GM04504 (cell line): ENCODE data around the gene TIMM22.

Source experiments
- DNase-seq: peaks from one replicate; pipeline ENCODE4 v3.0.0-alpha.2; 2012; ENCODE audit warnings: low read depth

TIMM22 gene

DNA sequence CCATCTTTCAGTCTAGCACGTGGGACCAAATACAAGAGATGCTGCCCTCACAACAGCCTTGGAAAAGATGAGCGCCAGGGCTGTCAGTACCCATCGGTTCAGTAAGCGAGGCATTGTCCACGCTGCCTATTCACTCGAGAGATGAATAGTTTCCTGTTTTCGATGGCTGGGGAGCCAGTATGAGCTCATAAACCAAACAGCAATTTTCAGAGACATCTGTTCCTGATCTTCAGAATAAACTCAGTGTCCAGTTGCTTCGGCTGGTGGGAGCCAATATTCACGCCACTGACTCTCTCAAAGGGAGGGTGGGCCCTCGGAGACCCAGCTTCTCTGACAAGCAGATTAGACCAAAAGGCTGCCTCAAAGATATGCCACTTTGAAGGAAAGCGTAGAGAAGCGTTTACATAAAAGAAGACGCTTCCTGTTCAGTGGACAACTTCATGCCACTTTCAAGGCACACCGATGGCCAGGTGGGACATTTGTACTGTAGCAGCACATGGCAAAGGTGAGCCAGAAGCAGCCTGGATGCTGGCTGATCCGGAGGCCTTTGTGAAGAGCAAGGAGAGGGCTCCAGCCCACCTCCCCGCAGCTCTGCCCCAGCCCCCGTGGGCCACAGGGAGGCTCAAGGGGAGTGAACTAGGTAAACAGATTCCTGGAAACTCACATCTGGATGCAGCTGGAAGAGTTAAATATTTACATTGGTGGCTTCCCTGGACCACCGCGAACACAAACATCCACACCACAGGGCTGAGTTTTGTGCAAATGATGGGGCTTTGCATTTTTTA, 6.0 kb downstream of the TIMM22 start:
- DNase-seq: peak; percentile 53

DNA sequence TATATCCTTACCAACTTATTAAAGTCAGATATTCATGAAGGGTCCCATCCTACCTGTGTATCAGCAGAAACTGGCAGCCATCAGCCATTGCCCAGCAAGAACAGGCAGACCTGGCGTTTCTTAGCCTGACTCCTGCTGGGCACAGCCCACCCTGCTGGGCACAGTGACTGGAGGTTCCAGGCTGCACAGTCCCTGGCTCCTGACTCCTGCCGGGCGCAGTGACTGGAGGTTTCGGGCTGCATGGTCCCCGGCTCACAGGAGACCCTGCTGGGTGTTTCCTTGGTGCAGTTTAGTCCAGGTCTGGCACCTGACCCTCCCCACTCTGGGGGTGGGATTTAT, 6.7 kb downstream of the TIMM22 start:
- no peak for DNase-seq

DNA sequence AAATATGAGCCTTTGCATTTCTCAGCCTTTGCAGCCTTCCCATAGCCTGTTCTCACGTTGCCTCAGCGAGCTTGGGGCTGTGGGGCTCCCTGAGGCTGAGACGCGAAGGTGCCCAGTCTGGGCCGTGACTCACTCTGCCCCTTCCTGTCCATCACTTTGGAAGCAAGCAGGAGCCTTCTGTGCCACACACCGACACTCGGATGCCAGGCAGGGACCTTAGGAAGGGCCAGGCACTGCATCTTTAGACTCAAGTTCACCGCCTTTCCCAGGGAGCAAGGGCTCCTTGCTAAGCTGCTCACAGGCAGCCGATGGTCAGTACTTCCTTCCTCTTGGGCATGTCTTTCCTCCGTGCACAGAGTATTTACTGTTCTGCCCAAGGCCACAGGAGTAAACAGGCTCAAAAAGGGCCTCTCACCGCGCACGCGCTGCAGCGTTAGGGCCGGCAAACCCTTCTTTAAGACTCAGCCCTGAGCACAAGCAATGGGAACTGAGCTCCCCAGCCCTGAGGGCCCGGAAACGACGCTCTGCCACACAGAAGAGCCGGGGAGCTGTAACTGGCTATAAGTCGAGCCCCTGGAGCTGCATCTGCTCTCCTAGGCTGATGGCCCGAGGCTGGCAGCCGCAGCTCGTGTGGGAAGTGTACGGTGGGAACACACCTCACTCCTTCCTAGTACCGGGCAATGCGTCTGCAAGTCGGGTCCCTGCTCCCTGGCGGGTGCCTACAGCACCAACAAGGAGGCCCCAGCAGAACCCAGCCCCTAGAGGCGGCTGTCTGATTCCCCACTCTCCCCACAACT, 7.2 kb downstream of the TIMM22 start:
- no peak for DNase-seq

DNA sequence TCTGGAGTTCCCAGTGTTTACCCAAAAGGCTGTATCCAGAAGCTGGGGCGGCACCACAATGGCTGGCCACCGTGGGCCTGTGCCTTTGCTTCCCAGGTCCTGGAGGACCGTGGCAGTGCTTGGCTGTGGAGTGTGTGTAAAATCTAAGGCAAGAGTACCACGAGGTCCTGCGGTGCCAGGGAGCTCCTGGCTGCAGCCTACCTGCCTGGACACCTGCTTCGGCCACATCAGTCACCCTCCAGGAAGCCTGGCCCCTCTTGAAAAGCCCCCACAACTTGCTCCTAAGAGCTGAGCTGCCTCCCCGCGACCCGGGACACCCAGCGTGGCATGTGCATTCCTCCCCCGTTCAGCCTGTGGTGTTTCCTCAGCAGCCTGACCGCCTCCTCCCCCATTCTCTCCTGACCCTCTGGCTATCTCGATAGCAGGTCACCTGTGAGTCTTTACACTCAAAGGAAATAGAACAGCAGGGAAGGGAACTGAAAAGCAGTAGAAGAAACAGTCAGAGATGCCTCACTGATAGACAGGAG, 7.9 kb downstream of the TIMM22 start:
- no peak for DNase-seq

DNA sequence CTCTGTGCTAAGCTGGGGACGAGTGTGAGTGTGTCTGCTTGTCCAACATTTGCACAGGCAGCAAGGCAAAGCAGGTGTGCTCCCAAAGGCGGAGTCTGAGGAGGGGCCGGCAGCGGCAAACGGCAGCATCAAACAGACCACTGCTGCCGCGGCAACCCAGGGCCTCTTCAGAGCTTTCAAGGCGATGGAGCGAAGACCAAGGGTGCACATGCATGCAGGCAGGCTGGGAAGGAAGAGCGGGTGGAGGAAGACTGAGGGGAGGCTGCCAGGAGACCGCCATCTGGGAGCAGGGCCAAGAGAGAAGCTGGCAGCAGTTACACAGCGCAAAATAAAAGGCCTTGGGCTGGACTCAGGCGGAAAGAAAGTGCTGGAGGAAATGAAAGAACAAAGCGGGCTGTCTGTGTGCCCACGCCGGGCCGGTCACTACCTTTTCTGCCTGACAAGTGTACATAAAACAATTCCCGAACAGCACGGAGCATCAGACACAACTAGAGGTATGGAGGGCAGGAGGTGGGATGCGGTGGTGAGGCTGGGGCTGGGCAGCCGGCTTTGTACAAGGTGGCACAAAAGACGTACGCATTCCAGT, 8.5 kb downstream of the TIMM22 start:
- peak; percentile 41 for DNase-seq

DNA sequence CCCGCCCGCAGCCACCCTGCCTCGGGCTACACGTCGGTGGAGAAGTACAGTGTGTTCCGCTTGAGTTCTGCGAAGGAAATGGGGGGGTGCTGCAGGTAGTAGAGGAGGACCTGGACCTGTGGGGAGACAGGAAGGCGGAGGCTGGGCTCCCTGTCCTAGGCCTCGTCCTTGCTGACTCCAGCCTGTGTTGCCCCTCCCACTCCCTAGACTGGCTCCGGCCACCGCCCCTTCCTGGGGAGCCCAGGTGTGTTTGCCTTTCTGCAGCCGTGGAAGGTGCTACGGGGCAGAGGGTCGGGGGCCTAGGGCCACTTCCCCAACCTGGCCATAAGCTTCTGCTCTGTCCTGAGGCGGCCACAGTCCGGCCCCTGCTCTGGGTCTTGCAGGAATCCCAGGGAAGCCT, 9.1 kb downstream of the TIMM22 start:
- no peak for DNase-seq

DNA sequence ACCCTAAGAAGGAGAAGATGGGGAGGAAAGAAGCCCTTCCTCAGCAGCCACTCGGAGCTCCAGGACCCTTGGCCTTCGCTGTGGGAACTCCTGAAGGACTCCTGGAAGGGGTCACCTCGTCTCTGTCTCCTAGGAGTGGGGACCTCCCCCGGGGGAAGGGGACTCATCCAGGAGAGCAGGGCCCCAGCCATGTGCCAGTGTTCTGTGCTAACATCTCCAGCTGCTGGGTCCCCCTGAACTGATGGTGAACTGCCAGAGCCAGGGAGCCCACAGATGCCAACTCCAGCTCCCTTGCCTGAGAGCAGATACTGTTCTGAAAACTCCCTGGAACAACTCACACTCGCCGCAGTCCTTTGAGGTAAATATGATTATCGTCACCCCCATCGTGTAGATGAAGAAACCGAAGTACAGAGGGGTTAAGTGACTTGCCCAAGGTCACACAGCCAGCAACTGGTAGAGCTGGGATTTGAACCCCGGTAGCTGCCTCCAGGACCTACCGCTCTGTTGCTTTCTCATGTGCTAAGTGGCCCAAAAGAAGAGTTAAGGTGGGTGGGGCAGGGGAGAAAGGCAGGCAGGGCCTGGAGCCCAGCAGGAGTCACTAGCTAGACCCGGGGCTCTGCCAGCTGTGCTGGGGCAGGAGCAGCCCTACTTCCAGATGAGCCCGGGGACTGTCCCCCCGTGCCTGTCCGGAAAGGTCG, 10.5 kb downstream of the TIMM22 start:
- DNase-seq: no peak

DNA sequence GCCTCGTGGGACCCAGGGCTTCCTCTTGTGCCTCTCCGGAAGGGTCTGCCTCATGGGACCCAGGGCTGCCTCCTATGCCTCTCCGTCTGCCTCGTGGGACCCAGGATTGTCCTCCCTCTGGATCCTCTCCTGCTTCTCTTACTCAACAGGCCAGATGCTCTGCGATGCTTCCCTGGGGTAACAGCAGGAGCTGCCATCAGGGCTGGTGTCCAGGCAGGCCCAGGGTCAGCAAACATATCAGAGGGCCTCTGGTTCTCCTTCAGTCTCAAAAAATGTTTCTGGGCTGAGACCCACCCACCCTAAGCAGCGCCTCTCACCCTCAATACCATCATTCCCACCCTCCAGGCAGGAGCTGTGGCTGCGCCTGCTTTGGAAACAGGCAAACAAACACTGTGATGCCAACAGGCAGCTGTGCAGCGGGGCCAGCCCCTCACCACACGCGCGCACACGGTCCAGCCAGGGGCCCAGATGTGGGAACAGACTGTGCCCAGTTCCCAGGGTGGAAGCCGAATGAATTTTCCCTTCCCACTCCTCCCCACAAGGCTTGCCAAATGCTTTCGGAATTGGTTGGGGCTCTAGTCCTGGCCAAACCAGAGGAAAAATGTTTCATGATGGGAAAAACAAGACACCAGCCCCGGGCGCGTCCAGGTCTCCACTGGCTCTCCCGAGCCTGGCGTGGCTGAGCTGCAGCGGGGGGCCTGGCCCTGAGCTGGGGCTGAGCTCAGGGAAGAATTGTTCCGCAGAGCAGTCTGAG, 11.3 kb downstream of the TIMM22 start:
- no peak for DNase-seq

DNA sequence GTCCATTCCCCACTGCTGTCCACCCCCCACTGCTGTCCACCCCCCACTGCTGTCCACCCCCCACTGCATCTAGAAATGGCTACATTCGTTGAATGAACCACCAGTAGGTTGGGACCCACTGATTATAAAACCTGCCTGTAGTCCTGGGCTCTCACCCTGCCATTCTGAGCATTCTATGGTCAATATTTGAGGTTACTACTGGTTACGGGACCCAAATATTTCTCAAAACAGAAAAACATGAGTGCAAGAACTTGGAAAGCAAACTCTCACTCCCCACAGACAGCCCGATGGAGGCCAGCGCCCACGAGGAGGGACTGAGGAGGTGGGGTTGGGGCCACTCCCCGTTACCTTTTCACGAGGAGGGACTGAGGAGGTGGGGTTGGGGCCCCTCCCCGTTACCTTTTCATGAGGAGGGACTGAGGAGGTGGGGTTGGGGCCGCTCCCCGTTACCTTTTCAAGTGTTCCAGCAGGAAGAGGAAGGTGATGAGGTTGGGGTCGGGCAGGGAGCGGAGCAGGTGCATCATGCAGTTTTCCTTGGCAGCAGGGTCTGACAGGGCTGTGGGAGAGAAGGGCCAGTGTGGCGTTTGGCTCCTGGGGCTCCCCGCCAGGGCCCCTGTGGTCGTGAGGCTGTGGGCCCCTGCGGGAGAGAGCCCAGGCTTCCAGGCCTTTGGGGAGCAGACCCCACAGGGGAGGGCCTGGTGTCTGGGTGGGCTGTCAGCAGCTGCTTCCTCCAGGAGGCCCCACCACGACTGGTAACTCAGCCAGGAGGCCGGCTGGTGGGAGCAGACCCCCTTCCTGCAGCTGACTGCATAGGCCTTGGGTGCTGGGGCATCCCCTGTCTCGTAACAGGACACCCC, 12.5 kb downstream of the TIMM22 start:
- DNase-seq: no peak

DNA sequence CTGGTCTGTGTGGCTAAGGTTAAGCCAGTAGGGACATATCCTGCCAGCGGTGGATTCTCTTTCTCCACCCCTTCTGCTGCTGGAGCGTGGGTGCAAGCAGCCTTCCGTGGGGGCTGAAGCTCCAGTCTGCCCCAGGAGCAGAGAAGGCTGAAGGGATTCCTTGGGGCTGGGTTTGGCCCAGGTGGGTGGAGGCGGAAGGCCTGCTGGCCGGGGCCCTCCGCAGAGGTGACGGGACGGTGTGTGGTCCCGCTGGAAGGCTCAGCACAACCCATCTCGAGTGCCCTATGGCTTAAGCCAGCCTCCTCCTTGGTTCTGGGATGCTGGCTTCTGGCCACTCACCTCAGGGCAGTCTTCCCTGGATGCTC, 13.1 kb downstream of the TIMM22 start:
- DNase-seq: no peak

DNA sequence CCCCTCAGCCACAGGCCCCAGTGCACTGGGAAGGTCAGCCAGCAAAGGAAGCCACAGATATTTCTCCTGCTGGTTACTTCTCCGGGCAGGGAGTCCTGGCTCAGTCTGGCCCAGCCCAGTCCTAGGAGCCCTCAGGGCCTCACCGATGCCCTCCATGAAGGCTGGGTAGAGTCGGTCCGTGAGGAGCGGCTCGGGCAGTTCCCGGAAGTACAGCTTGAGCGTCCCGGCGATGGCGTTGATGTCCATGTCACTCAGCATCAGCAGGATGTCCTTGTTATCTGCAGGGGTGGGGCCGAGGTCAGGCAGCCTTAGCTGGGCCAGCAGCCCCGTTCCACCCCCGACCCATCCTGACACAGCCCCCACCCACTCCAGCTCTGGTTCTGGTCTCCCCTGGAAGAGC, 13.7 kb downstream of the TIMM22 start:
- no peak for DNase-seq

DNA sequence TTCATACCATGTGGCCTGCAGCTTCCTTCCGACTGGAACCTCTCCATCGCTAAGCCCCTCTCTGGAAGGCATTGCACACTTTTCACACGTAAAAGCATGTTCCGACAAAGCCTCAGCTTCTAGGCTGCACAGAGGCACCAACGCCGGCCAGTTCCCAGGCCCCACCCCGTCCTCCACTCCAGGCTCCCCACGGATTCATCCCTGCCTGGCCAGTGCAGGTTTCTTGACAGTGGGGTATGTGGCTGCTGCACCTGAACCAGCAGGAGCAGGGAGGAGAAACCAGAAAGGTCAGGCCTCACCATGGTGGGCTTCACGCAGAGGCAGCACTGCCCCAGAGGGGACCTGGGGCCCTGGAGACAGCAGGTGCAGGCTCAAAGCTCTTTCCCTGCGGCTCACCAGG, 14.2 kb downstream of the TIMM22 start:
- no peak for DNase-seq

DNA sequence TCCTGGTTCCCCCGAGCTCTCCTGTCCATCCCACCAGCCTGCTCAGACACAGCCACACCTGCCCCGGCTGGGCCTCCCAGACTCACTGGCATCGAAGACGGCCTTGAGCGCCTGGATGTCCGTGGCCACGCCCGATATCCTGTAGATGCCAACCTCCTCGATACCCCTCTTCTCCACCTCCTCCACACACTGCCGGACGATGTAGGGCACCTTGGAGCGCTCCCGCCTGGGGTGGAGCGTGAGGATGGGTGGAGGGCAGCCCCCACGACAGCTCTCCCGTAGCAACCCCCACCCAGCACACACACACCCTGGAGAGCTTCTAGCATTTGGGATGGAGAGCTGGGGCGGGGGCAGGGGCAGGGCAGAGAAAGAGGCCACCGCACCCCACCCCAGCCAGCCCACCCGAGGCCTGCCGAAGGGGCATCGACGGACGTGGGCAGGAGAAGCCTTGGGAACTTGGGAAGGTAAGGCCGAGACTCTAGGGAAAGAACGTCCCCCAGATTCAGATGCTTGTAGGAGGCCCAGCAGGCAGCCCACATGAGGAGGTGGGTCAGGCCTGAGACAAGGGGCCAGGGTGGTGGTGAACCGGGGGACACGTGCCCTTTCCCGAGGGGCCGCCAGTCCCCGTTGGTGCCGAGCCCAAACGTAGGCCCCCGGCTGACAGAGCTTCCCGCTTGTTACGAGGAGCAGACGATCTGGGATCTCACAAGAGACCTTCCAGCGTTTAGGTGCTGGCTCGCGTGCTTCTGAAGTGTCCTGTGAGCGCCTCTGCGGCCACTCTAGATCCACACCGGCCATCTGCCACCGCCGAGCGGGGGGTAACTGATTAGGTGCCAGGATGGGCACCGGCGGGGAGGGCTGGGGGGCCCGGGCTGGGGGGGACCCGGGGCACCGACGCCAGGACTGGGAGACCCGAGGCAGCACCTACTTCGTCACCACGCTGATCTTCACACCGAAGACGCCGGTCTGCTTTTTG, 15.1 kb downstream of the TIMM22 start:
- DNase-seq: no peak

DNA sequence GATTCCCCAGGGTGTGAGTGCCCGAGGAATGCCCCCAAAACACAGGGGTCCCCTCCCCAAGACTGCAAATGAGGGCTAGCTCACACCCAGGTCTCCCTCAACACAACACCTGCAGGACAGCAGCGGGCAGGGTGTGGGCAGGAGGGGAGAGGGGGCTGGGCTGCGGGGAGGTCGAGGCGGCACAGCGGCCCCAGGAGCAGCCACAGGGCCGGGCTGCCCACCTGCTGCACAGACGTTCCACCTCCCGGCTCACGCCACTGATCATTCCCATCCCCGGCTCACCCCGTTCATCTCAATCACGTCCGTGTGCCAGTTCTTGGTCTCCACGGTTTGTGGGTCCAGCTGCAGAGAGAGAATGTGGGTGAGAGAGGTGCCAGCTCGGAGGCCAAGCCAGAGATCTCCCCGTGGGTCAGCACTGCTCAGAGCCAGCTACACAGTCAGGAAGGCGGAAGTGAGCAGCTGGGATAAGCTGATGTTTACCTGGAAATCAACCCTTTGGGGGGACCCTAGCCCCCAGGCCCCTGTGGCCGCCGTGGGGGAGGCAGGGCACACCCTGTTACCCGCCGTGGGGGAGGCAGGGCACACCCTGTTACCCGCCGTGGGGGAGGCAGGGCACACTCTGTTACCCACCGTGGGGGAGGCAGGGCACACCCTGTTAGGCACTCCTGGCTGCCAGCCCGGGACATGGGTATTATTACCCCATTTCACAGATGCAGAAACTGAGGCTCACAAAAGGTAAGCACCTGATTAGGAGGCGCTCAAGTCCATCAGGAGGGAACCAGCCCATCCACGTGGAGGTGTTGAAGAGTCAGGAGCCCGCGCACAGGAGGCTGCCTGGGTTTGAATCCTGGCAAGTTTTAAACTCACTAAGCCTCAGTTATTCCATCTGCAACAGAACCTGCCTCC, 16.1 kb downstream of the TIMM22 start:
- DNase-seq: no peak

DNA sequence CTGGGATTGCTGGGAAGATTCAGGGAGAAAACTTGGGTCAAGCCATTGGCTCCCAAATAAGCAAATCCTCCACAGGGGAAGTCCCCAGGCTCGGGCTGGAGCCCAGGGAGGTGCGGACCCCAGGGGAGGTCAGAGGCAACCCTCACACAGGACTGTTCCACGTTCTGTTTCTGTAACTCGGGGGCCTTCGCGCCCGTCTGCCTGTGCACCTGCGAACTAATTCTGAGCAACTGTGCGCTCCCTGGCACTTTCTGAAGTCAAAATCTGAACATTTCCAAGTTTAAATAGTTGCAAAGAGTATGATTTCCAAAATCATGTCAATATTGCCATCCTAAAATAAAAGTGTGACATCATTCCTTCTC, 16.8 kb downstream of the TIMM22 start:
- no peak for DNase-seq

DNA sequence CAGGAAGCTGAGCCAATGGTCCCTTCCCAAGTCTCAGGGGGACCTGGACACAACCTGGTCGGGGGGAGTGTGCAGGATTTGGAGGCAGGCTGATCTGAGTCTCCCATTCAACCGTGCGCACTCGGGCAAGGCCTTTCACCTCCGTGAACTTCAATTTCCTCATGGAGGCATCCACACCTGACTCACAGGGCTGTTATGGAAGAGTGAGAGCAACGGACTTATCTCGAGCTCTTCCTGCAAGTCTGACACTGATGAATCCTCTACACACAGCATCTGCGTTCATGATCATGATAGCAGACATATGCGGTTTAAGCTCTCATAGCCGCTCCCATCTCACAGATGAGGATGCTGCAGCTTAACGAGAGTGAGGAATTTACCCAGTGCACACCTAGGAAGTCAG, 21.6 kb downstream of the TIMM22 start:
- DNase-seq: no peak

DNA sequence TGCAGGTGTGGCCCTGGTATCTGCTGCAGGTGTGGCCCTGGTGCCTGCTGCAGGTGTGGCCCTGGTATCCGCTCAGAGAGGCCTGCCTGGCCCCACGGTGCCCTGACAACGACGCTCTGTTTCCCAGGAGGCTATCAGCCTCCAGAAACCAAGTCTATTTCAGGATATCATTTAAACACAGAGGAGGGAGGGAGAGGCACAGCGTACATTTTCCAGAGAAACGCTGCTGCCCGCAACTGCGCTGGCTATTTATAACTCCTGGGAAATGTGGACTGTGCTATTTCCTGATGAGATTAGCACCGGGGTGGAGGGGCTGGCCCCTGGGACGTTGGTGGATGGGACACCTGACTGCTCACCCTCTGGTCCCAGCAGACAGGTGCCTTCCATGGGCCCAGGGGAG, 22.5 kb downstream of the TIMM22 start:
- no peak for DNase-seq

DNA sequence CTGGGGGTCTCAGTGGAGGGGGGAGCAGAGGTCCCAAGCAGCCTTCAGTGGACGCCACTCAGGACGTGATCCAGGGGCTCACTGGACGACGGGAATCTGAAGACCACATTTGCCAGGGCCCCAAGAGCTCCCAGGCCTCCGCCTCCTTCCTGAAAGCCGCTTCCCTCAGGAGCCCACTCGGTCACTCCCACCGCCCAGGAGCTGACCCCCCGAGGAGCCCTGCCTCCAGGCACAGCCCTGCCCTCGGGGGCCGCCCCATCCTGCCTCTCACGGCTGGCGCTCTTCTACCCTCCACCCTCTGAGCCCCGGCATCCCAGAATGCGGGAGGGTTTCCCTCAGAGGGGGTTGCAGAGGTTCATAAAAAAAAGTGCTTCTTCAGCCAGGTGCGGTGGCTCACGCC, 24.2 kb downstream of the TIMM22 start:
- DNase-seq: no peak
